BLaER1 treated with 17β-estradiol and CSF1 and Interleukin-3, amounts not matched to agents 10 nM and 100 nM (cell line): ENCODE data around the gene DLGAP1.

ENCODE experiments used
- H3K27ac ChIP-seq, 11 experiments: shearing (Covaris generic); formaldehyde crosslinking; 2 replicates each; pipeline ENCODE4 v1.8.1; 2022
- H3K27me3 ChIP-seq, 11 experiments: shearing (Covaris generic); formaldehyde crosslinking; 2 replicates each; pipeline ENCODE4 v1.8.1; 2022
- H3K36me3 ChIP-seq, 11 experiments: shearing (Covaris generic); formaldehyde crosslinking; 2 replicates each; pipeline ENCODE4 v1.8.1; 2022
- H3K4me1 ChIP-seq, 10 experiments: shearing (Covaris generic); formaldehyde crosslinking; 2 replicates each; pipeline ENCODE4 v1.8.1; 2022
- H3K4me2 ChIP-seq, 11 experiments: shearing (Covaris generic); formaldehyde crosslinking; 2 replicates each; pipeline ENCODE4 v1.8.1; 2022
- H3K4me3 ChIP-seq, 10 experiments: shearing (Covaris generic); formaldehyde crosslinking; 2 replicates each; pipeline ENCODE4 v1.8.1; 2022
- H3K9ac ChIP-seq, 11 experiments: shearing (Covaris generic); formaldehyde crosslinking; 2 replicates each; pipeline ENCODE4 v1.8.1; 2022
- H3K9me3 ChIP-seq, 11 experiments: shearing (Covaris generic); formaldehyde crosslinking; replicated peaks in 1 of 11; 2 replicates each; pipeline ENCODE4 v1.8.1; 2022
- H4K20me1 ChIP-seq, 11 experiments: shearing (Covaris generic); formaldehyde crosslinking; 2 replicates each; pipeline ENCODE4 v1.8.1; 2022
- Cebpa-rat ChIP-seq, 11 experiments: shearing (Covaris generic); IDR thresholded peaks; 2 replicates each; pipeline ENCODE4 v1.8.1; 2022

DLGAP1 gene

DNA sequence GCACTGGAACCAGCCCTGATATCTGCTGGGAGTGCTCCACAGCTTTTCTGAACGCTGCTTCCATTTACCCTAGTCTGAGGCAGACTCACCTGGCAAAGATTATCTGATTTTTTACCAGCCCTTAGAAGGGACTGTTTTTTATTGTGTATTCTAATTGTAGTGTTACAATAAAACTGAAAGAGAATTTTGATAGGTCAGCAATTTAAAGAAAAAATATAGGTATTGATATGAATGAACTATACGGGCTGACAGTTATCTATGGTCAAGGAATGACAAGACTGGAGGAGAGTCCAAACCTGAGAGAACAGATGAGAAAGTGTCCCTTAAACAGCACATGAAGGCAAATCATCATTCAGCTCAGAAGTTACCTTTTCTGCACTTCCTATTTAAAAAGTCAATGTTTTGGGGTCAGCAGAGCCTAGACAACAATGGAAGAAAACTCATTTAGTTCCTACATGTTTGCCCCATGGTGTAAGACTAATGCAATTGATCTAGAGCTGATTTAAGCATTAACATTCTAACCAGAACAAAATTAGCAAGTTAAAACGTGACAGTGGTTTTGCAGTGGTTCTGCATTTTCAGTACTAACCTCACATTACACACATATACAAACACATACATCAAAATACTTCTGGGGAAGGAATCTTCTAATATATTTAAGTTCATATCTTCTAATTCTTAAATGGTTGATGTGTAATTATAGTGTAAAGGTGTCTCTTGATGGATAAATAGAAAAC is 504.3 kb downstream of the DLGAP1 start:
- H3K4me1 ChIP-seq: no peaks in the 10 kb centered on the region
- H3K9me3 ChIP-seq: no peaks in the 10 kb centered on the region
- H3K36me3 ChIP-seq: no peaks in the 10 kb centered on the region
- TF ChIP-seq Cebpa-rat (IDR thresholded peaks at IDR 0.05): no peak
- no peak overlapping the region for H3K4me3 ChIP-seq
- no peak overlapping the region for H3K9ac ChIP-seq
- H3K27ac ChIP-seq: no peak overlapping the region
- no peaks in the 10 kb centered on the region for H3K27me3 ChIP-seq
- no peak overlapping the region for H3K4me2 ChIP-seq
- H4K20me1 ChIP-seq: no peaks in the 10 kb centered on the region

DNA sequence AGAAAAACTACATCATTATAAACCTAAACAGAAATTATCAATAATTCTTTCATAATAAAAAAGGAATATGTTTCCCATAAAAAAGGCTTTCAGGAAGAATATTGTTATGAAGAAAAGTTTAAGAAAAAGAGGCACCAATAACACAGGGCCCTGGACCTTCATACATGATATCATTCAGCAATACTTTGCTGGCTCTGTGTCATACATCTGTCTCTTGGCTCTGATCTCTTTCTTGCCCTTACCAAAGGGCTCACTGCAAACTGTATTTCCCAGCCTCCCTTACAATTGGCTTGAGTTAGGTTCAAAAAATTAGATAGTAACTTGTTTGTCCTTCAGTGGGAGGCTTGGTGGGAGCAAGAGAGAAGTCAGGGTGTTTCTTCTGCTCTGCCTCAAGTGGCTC is 506.1 kb downstream of the DLGAP1 start:
- no peaks in the 10 kb centered on the region for H3K4me1 ChIP-seq
- no peak for TF ChIP-seq Cebpa-rat (IDR thresholded peaks at IDR 0.05)
- no peak overlapping the region for H3K27ac ChIP-seq
- H3K27me3 ChIP-seq: no peaks in the 10 kb centered on the region
- H4K20me1 ChIP-seq: no peaks in the 10 kb centered on the region
- no peaks in the 10 kb centered on the region for H3K36me3 ChIP-seq
- no peaks in the 10 kb centered on the region for H3K9me3 ChIP-seq
- no peak overlapping the region for H3K9ac ChIP-seq
- no peak overlapping the region for H3K4me3 ChIP-seq
- H3K4me2 ChIP-seq: no peak overlapping the region

DNA sequence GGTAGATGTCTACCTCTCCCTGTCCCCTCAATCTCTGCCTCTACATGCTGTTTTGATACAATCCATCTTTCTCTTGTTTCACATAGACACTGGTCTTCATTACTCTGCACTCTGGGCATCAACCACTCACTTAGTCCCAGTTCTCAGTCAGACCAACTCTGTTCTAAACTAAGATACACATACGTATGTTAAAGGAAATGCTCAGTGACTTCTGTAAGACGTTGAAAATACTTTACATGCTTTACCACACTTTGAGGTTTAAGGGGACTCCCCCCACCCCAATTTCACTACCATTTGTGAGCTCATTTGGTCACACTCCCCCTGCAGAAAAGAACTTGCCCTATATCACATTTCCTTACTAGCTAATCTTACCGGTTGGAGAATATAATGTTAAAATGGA is 507.7 kb downstream of the DLGAP1 start:
- no peak for TF ChIP-seq Cebpa-rat (IDR thresholded peaks at IDR 0.05)
- H3K27ac ChIP-seq: no peak overlapping the region
- H3K4me1 ChIP-seq: no peaks in the 10 kb centered on the region

DNA sequence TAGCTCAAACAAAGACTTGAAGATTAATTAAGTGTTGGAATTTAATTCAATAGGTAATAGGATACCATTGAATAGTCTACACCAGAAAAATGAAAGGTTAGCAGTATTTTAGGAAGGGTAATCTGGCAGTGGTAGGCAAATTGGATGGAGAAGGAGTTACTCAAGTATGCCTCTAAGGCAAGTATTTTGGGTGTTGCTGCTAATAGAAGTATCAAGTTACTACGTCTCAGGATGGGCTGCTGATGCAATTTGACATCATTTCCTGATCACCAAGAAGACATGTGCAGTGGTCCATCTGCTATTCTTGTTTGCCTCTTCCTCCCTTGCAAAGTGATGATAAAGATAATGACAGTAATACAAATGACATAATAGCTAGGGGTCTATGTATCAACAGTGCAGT is 519.8 kb downstream of the DLGAP1 start:
- no peaks in the 10 kb centered on the region for H3K27me3 ChIP-seq
- H3K9me3 ChIP-seq: peaks cover 0 to 6% (median 0%) of the 10 kb centered on the region in 11 experiments; a peak in 1 of 22 replicates
- no peaks in the 10 kb centered on the region for H3K36me3 ChIP-seq
- H4K20me1 ChIP-seq: no peaks in the 10 kb centered on the region
- H3K27ac ChIP-seq: no peak overlapping the region
- peaks cover 0 to 9% (median 0%) of the 10 kb centered on the region in 10 experiments; a peak in 3 of 20 replicates for H3K4me1 ChIP-seq
- no peak for TF ChIP-seq Cebpa-rat (IDR thresholded peaks at IDR 0.05)
- H3K4me2 ChIP-seq: no peak overlapping the region
- no peak overlapping the region for H3K9ac ChIP-seq
- H3K4me3 ChIP-seq: no peak overlapping the region

More for the DNA sequence above, 507.7 kb downstream of the DLGAP1 start:
- no peaks in the 10 kb centered on the region for H4K20me1 ChIP-seq
- no peak overlapping the region for H3K9ac ChIP-seq
- no peaks in the 10 kb centered on the region for H3K36me3 ChIP-seq
- H3K4me2 ChIP-seq: no peak overlapping the region
- H3K9me3 ChIP-seq: no peaks in the 10 kb centered on the region
- H3K4me3 ChIP-seq: no peak overlapping the region
- no peaks in the 10 kb centered on the region for H3K27me3 ChIP-seq

DNA sequence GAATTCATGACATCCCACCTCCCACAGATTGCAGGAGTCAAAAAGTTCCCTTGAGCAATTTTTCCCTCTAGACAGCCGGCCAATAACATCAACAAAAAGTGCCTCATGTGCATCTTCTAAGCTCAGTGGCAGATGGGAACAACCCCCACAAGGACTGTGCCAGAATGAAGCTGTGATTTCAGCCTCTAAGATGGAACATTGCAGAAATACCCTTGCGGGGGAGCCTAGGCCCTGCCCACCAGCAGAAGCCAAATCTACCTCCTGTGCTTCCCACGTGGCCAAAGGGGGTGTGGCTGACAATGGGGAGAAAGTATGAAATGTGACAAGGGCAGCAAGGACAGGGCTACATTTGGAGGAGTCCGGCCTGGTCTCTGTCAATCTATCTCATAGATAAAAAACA is 522.8 kb downstream of the DLGAP1 start:
- H3K27ac ChIP-seq: no peak overlapping the region
- no peaks in the 10 kb centered on the region for H4K20me1 ChIP-seq
- no peaks in the 10 kb centered on the region for H3K36me3 ChIP-seq
- peaks cover 0 to 9% (median 0%) of the 10 kb centered on the region in 10 experiments; a peak in 3 of 20 replicates for H3K4me1 ChIP-seq
- no peak overlapping the region for H3K4me3 ChIP-seq
- no peak overlapping the region for H3K4me2 ChIP-seq
- H3K9ac ChIP-seq: no peak overlapping the region
- no peaks in the 10 kb centered on the region for H3K9me3 ChIP-seq
- TF ChIP-seq Cebpa-rat (IDR thresholded peaks at IDR 0.05): no peak
- H3K27me3 ChIP-seq: no peaks in the 10 kb centered on the region

DNA sequence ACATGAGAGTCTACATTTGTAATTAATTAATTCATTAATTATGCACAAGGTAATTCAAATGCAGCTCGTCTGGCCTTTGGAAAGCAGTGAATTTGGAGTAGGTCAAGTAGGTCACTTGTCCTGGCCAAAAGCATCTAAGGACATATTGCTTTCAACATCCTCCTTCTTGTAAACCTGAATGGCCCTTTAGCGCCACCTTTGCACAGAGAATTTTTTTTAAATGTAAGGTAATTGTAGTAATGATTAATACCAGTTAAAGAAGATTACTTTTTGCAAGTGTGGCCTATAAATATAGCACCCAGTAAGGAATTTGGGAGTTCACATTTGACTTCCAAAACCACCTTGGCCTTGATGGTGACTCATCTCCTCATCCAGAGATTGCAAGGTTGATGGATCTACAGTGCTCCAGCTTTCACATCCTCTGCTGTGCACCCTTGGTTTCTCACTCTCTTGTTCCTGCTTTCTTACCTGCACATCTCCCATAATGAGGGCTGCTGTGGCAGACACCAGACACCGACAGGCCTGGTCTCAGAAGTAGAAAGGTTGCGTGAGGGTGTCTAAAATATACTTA is 523.5 kb downstream of the DLGAP1 start:
- no peaks in the 10 kb centered on the region for H4K20me1 ChIP-seq
- H3K4me1 ChIP-seq: peaks cover 0 to 9% (median 0%) of the 10 kb centered on the region in 10 experiments; a peak in 3 of 20 replicates
- no peak for TF ChIP-seq Cebpa-rat (IDR thresholded peaks at IDR 0.05)
- H3K9ac ChIP-seq: no peak overlapping the region
- H3K27ac ChIP-seq: no peak overlapping the region
- no peaks in the 10 kb centered on the region for H3K27me3 ChIP-seq
- H3K9me3 ChIP-seq: no peaks in the 10 kb centered on the region
- H3K4me2 ChIP-seq: no peak overlapping the region
- H3K36me3 ChIP-seq: no peaks in the 10 kb centered on the region
- H3K4me3 ChIP-seq: no peak overlapping the region

DNA sequence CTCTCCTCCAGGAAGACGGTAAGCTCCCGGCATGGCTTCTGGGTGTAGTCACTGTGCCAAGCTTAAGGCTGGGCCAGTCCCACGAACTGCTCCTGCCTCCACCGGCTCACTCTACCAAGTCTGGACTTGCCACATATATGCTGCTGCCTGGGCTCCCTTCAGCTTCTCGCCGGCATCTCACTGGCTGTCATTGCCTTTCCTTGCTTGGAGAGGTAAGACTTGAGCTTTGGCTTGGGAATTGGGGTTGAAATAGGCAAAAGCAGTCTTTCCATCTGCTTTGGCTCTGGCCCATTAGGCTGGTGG is 524.1 kb downstream of the DLGAP1 start:
- Histone ChIP-seq H3K4me3 (no peak overlapping the region), H4K20me1 (no peaks in the 10 kb centered on the region), H3K9ac (no peak overlapping the region), H3K4me2 (no peak overlapping the region), H3K9me3 (no peaks in the 10 kb centered on the region), H3K27me3 (no peaks in the 10 kb centered on the region), H3K36me3 (no peaks in the 10 kb centered on the region), H3K27ac (no peak overlapping the region), H3K4me1 (peaks cover 0 to 9% (median 0%) of the 10 kb centered on the region in 10 experiments; a peak in 3 of 20 replicates)
- no peak for TF ChIP-seq Cebpa-rat (IDR thresholded peaks at IDR 0.05)

DNA sequence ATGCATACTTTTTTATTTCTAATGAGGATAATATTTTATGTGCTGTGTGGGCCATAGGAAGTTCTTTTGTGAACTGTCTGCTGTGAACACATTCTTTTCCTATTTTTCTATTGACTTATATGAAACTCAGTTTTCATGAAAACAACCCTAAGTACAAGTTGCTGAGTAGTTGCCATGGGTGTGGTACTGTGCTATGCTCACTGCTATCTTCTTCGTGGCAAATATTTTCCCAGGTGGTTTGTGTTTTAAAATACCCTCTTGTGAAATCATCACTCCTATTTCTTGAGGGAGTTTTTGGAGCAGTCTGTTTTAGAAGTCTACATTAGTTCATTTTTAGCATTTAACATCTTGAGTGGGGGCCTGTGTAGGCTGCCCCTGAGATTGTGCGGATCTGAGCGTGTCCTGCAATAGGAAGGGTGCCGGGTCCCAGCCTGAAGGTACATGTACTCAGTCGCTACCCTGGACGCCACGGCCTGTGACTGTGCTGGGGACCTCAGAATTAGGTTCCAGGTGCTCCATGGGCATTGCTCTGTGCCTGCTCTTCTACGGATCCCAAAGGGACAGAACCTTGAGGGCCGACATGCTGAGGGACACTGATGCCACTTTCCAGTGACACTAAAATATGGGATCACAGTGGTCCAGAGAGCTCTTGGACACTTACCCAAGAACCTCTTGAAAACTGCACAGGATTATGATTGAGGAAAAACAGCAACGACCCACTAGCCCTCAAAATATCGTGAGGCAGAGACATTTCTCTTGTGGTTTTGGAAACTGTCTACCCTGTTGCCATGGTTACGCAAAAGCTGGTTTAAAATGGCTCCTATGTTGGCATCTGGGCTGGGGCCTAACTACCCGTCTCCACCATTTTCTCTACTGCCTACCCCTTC is 524.7 kb downstream of the DLGAP1 start:
- no peak for TF ChIP-seq Cebpa-rat (IDR thresholded peaks at IDR 0.05)
- Histone ChIP-seq H3K27ac (no peak overlapping the region), H3K27me3 (no peaks in the 10 kb centered on the region), H3K9me3 (no peaks in the 10 kb centered on the region), H3K4me3 (no peak overlapping the region), H3K4me2 (no peak overlapping the region), H3K36me3 (no peaks in the 10 kb centered on the region), H3K4me1 (peaks cover 0 to 9% (median 0%) of the 10 kb centered on the region in 10 experiments; a peak in 3 of 20 replicates), H3K9ac (no peak overlapping the region), H4K20me1 (no peaks in the 10 kb centered on the region)

DNA sequence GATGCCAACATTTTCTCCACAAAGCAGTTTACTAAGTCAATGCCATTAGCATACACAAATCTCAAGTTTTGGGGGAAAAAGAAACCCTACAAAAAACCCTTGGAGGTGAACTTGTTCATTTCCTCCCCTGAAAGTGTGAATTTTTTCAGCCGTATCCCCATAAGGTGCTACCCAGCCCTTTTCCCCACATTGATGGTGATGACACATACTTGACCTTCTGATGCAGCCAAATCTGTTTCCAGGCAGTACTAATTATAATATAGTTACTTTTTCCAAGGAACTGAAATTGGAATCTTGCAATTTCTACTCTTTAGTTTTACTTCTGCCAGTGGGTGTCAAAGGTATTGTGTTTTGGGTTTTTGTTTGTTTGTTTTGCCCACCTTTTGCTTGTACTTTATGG is 530.7 kb downstream of the DLGAP1 start:
- Histone ChIP-seq H3K9me3 (no peaks in the 10 kb centered on the region), H4K20me1 (no peaks in the 10 kb centered on the region), H3K27me3 (no peaks in the 10 kb centered on the region), H3K4me2 (no peak overlapping the region), H3K4me3 (no peak overlapping the region), H3K9ac (no peak overlapping the region), H3K36me3 (no peaks in the 10 kb centered on the region), H3K27ac (no peak overlapping the region), H3K4me1 (no peaks in the 10 kb centered on the region)
- no peak for TF ChIP-seq Cebpa-rat (IDR thresholded peaks at IDR 0.05)
